HG03159 (cell line): ENCODE results near the gene DGCR6.
"Not testable (repeated sequence)": the region's sequence is repeated elsewhere in the genome, so short reads cannot be mapped to it uniquely, and the experiment has no call there.

Source experiments
- ATAC-seq: cut with Tn5 transposase; IDR thresholded peaks from one replicate; pipeline ENCODE4 v1.9.1; 2021; ENCODE audit warnings: mild to moderate bottlenecking, moderate library complexity; ENCODE audit not compliant: unreplicated experiment

Gene DGCR6

DNA sequence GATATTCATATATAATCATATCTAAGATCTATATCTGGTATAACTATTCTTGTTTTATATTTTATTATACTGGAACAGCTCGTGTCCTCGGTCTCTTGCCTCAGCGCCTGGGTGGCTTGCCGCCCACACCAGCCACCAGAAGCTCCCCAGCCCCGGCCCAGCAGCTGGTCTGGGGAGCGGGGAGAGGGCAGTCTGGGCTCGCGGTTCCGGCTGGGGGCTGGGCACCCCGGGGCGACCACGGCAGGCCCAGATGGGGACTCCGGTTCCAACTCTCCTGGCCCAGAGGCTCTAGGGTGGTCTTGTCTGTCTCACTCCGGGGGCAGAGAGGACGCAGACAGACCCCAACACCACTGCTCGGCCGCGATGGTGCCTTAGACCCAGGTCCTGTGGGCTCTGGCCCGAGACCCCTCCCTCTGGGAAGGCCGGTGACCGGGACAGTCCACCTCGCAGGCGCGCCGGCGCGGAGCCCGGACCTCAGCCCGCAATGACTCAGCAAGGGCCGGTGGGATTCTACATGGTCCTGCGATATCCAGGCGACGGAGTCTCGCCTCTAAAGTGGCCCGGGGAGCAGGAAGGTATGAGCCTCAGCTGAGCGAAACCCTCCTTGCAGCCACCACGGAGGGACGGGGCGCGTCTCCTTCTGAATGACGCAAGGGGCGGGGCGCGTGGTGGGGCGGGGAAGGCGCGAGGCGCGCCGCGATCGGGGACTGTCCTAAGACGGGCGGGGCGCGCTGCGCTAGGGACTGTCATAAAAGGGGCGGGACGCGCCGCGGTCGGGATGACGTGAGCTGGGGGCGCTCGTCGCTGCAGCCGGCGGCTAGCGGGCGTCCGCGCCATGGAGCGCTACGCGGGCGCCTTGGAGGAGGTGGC lies at the start of gene DGCR6:
DGCR6 (plus strand) TSS at position 781 of the 870 bp plus-strand sequence; CDS start at position 836, 55 bp downstream.
- ATAC-seq = peak; percentile 84

DNA sequence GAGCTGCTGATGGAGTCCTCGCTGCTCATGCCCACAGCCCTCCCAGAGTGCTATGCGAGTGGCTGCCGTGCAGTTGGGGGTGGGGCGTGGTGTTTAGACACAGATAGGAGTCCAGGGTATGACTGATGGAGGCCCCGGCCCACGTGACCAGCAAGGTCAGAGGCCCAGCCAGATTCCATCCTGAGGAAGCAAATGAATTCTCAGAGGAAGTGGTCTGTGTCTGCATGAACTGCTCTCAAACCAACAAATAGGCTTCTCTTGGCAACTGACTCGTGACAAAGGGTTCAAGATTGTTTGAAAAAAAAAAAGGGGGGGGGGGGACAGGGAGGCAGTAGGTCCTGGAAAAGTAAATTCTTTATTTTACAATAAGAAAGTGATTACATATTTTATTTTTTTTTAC lies 46.8 kb upstream of the DGCR6 start:
- ATAC-seq = not testable (repeated sequence)

DNA sequence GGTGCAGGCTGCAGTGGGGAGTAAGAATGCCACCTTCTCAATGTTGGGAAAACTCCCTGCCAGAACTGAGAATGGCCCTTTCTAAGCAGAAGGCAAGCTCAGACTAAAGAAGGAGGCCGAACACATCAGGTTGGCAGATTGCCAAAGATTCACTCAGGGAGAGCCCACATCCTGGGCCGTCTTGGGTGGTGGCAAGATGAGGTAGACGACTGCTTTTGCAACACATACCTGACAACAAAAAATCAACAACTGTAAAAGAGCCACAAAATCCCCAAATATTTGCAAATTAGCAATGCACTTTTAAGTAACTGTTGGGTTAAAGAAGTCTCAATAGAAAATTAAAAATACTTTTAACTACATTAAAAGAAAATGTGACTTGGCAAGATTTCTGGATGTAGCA lies 24.9 kb upstream of the DGCR6 start:
- ATAC-seq = not testable (repeated sequence)

DNA sequence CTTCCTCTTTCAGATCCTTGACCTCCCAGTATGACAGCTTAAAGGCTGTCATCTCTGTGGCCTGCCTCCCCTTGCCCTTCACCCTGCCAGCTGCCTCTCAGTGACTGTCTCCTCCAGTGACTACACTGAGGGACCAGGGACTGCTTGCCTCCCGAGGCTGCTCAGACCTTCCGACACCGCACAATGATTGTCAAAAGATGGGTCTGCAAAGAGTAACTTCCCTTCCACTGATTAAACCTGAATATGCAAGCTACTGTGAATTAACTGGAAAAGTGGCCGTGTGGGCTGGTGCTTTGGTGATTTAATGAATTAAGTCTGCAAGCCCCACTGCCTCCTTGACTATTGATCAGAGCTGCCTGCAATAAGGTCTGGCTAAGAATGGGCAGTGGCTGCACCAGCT lies 21.7 kb upstream of the DGCR6 start:
- not testable (repeated sequence) for ATAC-seq

DNA sequence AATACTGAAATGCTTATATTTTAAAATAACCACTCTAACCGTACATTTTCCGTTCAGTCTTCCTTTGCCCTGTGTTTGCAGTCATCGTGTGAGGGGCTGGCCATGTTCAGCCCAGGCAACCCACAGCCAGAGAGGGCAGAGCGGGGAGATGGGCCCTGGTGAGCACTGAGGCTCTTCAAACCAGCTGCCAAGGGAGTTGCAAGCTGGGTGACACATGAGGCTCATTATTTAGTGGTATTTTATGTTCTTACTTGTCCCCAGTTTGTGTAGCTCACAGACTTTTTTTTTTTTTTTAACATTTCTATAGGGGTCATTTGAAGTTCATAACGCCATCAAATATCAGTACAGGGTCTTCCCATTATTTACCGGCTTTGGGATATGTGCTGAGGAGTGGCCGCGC lies 18.0 kb upstream of the DGCR6 start:
- no peak for ATAC-seq

DNA sequence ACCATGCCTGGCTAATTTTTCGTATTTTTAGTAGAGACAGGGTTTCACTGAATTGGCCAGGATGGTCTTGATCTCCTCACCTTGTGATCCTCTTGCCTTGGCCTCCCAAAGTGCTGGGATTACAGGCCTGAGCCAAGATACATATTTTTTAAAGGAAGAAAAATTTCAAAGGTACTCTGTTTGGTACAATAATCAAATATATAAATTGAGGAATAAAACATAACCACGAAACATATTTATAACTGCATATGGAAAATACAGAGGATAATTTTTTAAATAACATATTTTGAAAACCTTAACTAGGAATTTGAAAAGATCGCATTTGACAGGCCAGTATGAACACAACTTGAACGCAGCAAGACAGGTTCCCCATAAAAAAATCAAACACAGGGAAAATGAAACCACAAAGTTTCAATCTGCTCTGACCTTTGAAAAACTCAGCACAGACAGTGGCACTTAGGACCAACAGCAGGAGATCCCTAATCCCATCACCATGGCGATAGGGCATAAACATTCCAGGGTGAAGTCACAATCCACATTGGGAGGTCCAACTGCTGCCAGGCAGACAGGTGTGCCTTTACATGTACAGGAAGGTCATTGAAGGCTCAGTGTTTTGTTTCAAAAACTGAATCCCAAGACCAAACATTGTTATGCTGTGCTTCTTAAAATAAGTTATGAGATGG lies 15.5 kb upstream of the DGCR6 start:
- not testable (repeated sequence) for ATAC-seq

DNA sequence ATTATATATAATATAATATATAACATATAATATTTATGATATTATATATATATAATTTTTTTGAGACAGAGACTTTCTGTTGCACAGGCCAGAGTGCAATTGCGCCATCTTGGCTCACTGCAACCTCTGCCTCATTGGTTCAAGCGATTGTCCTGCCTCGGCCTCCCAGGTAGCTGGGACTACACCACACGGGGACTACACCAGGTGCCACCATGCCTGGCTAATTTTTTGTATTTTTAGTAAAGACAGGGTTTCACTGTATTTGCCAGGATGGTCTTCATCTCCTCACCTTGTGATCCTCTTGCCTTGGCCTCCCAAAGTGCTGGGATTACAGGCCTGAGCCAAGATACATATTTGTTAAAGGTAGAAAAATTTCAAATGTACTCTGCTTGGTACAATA lies 12.3 kb upstream of the DGCR6 start:
- not testable (repeated sequence) for ATAC-seq

DNA sequence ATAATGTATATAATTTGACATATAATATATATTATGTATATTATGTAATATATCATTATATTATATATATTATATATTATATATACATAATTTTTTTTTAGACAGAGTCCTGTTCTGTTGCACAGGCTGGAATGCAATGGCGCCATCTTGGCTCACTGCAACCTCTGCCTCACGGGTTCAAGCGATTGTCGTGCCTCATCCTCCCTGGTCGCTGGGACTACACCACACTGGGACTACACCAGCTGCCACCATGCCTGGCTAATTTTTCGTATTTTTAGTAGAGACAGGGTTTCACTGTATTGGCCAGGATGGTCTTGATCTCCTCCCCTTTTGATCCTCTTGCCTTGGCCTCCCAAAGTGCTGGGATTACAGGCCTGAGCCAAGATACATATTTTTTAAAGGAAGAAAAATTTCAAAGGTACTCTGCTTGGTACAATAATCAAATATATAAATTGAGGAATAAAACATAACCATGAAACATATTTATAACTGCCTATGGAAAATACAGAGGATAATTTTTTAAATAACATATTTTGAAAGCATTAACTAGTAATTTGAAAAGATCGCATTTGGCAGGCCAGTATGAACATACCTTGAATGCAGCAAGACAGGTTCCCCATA lies 10.0 kb upstream of the DGCR6 start:
- not testable (repeated sequence) for ATAC-seq

DNA sequence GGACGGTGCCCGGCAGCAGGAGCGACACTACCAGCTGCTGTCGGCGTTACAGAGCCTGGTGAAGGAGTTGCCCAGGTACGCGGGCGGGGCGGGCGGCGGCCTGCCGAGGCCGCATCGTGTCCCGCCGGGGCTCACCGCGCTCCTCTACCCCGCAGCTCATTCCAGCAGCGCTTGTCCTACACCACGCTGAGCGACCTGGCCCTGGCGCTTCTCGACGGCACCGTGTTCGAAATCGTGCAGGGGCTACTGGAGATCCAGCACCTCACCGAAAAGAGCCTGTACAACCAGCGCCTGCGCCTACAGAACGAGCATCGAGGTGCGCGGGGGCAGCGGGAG lies 258 bp downstream of the DGCR6 start:
- peak; percentile 15 for ATAC-seq

DNA sequence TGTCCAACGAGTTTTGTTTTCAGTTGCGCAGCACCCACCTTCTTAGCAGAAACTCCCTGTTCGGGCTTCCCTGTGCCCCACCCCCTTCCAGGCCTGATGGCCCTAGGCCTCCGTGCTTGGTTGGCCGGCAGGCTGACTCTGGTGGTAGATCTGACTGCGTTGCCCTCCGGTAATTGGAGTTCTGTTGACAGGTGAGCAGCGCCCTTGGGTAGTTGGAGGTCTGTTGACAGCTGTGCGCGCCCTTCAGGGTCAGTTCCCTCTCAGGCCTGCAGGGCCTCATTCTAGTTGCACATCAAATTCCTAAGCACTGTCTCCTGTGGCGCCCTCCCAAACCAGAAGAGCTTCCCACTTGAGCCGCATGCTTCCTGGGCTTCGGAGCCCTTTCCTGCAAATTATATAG lies 776 bp downstream of the DGCR6 start:
- no peak for ATAC-seq

DNA sequence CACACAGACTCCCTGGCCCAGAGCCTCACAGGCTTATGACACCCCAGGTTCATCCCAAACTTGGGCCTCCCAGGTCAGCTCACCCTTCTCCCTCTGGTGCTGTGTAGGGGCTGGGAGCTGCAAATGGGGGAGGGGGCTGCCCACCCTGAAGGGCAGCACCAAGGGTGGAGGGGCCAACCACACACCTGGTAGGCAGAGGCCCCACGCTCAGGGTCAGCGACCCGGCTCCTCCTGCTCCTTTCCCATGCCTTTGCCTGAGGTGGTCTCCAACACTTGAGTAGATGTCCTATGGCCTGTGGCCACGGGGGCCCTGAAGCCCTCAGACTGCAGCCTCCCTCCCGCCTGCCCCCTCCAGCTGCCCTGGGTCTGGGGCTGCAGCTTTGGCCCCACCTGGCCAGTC lies 3.4 kb downstream of the DGCR6 start:
- ATAC-seq = no peak

DNA sequence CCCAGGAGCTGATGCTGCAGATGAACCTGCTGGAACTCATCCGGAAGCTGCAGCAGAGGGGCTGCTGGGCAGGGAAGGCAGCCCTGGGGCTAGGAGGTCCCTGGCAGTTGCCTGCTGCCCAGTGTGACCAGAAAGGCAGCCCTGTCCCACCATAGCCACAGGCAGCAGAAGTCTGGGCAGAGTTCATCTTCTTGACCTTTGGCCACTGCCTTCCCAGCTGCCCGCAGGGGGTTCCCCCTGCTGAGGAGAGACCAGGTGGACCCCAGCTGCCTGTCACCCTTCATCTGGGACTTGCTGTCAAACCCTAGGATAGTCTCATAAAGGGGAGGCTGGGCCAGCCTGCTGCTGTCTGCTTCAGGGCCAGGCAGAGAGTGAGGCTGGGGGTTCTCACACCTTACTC lies 5.4 kb downstream of the DGCR6 start:
- not testable (repeated sequence) for ATAC-seq

DNA sequence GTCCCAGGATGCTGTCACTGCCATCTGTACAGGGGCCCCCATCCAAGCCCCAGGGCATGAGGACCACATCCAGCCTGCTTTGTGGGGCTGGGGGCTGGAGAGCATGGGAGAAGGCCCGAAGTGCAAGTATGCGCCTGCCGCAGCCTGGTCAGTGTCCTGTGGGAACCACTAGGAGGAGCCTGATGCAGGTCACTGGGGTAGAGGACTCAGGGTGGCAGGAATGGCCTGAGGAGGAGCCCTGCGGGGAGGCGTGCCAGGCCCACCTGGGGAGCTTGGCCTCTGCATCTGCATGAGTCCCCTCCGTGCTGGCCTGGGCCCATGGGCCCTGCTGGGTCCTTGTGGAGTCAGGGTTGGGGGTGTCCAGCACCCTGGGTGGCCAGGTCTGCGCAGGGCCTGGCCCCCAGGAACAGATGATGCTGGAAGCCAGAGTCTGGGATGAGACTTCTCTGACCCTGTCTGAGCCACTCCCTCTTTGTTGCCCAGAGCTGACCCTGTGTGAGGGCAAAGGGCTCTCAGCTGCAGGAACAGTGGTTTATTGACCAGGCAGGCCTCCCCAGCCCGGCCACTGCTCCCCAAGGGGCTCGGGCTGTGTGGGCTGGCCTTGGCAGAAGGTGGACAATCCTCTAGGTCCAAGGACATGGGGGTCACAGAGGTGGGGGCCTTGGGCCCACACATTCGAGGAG lies 6.3 kb downstream of the DGCR6 start:
- ATAC-seq = not testable (repeated sequence)

DNA sequence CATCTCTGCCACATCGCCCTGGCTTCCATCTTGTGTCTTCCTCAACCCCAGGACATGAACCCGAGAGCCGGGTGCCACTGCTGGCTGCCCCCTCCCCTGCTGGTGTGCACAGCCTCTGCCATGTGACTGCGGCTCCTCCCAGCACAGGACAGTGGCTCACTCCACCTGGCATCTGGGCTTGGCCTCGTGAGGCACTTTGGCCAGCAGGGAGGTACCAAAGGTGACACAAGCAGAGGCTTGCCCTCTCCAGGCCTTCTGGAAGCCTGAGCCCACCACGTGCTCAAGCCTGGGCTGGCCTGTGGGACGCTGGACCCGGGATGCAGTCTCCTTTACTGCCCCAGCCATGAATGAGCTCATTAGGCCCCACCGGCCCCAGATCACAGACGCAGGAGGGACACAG lies 8.4 kb downstream of the DGCR6 start:
- ATAC-seq = not testable (repeated sequence)

DNA sequence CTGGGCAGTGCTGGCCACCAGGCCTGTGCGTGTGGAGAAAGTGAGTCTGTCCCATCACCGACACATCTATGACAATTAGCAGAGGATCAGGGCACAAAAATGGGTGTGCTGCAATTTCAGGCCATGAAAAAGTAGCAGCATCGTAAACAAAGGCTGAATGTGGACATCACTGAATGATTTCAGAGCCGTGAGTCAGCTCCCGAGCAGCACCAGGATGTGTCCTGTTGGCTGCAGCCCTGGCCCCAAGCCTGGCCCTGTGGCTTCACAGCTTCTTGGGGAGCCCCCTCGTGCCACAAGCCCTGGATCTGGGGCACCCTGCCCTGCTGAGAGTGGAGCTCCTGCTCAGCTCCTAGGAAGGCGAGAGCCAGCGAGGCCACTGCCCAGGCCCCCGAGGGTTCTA lies 9.4 kb downstream of the DGCR6 start:
- not testable (repeated sequence) for ATAC-seq

DNA sequence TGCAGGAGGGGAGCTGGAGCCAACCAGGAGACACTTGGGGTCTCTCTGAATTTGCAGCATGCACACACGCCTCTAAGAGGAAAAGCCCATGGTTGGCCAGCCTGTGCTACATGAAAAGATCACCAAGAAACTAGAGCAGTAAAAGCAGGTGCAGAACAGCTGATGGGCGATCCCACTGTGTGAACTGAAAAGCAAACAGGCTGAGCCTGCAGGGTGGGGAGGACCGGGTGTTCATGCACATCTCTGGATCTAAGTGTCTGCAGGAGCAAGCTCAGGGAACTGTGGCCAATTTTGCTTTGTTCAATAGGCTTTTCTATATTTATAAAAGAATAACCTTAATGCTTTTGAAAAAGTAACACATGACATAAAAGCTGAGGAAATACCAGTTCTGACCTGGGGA lies 11.7 kb downstream of the DGCR6 start:
- ATAC-seq = not testable (repeated sequence)

DNA sequence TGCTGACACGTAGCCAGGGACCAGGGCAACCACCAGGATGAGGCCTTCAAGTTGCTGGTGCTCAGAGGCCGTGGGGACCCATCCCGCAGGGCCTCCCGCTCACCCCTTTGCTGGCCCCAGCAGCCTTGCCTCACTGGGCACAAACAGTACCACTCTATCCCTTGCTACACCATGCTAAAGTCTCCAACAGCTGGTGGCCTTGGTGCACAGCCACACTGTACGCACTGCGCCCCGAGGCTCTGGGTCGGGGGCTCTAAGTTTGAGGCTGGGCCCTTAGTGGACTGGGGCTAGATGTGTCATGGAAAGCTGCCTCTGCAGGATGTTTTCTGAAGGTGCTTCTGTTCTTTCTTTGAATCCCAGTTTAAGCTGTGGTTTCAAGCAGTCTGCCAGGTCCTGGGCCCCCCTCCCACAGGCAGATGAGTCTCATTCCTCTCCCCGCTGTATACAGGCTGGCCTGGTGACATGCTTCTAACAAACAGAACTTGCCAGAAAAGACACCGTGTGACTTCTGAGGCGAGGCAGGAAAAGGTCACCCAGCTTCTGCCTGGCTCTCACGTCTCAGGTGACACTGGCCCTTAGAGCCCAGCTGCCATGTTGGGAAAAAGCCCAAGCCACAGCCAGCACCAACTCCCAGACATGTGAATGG lies 14.3 kb downstream of the DGCR6 start:
- ATAC-seq = not testable (repeated sequence)

DNA sequence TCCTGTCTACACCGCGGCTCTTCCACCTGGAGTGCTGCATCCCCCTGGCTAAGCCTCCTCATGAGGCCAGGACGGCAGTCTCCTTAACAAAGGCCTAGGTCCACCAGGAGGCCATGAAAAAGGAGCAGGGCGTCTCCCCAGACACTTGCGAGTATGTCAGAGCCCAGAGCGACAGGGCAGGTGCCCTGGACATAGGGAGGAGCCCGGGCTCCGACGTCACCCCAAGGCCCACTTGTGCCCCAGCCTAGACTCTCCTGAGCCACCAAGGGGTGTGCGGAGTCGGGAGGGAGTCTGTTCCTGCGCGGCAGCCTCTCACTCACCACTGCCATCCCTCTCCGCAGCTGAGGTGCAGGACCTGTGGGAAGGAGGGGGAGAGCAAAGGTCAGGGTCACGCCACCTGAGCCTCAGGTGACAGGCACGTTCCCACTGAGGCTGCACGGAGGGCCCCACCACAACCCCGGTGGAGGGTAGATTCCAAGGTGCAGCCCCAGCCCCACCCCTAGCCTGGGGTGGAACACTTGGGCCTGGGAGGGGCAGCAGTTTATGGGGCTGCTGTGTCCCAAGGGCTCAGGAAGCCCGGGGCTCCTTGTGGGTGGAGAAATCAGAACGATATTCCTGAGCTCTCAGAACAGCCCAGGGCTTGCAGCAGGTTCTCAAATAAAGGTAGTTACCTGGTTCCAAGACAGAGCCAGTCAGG lies 19.4 kb downstream of the DGCR6 start:
- no peak for ATAC-seq

DNA sequence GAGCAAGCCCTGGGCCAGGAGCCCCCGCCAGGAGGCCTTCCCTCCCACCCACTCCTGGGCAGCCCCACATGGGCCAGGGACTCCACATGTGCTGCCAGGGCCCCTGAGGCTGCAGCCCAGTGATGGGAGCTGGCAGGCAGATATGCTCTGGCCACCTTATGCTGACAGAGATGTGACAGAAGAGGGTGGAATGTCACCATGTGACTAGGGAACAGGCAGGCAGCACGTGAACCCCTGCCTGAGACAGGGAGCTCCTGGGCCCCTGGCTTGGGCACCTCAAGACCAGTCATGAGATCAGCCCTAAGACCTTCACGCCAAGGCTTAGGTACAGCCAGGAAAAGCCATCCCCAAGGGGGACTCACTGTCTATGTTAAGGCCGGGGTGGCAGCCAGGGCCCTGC lies 20.9 kb downstream of the DGCR6 start:
- no peak for ATAC-seq

DNA sequence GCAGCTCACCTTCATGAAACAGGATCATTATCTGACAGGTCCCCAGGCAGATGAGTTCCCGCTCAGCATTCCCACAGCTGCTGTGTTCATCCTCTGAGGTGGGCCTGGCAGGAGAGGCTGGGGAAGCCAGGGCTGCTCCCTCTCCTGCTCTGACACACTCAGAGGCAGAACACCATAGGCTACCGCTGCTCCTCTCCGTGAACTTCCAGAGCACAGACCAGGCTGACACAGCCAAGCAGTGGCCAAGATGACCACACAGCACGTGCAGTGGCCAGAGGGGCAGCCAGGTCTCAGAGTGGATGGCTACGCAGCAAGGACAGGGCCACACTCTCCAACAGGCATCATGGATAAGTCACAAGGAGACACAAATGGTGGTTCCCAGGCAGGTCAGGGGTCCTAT lies 21.5 kb downstream of the DGCR6 start:
- no peak for ATAC-seq
